Prostate gland (tissue), 2 donors: ENCODE measurements around the gene NECTIN1.

Experiments used
- CTCF ChIP-seq, 4 experiments: fragments of 200-600 bp in 2 of 4; fragments of 450-650 bp in 2 of 4; sonication (generic) in 2 of 4; IDR thresholded peaks; 1 replicate in 3 of 4; 2 replicates in 1 of 4; pipeline ENCODE4 v1.5.1; 2016 to 2019; ENCODE audit warnings: antibody characterized with exemption in 4 of 4, mild to moderate bottlenecking in 2 of 4, moderate library complexity in 2 of 4
- POLR2A ChIP-seq: fragments of 450-650 bp; IDR thresholded peaks from one replicate; pipeline ENCODE4 v1.6.1; 2016; ENCODE audit warnings: antibody characterized with exemption, mild to moderate bottlenecking
- POLR2AphosphoS5 ChIP-seq: sonication (generic); formaldehyde crosslinking; IDR thresholded peaks from one replicate; pipeline ENCODE4 v1.6.1; 2017; ENCODE audit warnings: antibody characterized with exemption

DNA sequence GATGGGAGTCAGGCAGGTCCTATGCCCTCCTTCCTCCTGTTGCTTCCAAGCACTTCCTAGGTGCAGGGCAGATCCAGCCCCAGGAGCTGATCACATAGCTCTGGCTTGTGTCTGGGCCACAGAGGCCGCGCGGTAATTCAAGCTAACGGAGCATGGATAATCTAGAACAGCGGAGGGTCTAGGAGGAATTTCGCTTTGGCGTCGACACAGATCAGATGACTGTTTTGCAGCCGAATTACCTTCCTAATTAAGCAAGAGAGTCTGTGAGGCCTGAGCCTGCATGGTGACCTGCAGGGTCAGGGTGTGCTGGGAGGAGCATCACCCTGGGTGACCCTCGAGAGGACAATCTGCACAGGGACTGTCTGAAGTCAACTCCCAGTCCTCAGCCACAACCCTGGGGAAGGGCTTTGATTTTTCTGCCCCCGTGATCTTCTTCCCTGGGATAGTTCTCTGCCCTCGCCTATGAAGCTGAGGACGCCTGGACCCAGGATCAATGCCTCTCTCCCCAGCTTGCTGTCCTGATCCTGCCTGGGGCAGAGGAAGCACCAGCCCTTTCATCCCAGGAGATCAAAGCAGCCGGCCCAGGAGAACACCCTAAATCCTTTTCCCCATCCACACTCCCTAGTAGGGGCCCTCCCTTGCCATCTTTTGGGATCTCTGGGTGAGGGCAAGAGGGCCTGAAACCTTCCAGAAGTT is 11.0 kb downstream of the NECTIN1 start:
- no peak for TF ChIP-seq CTCF (IDR thresholded peaks at IDR 0.05)
- no peak for TF ChIP-seq POLR2A
- TF ChIP-seq POLR2AphosphoS5 = no peak
